GM19023 (cell line): Measurements from ENCODE around the gene LRRC23.

Experiments
- ATAC-seq: cut with Tn5 transposase; IDR thresholded peaks from one replicate; pipeline ENCODE4 v1.9.1; 2021; ENCODE audit warnings: mild to moderate bottlenecking, moderate library complexity; ENCODE audit not compliant: unreplicated experiment

The LRRC23 gene

DNA sequence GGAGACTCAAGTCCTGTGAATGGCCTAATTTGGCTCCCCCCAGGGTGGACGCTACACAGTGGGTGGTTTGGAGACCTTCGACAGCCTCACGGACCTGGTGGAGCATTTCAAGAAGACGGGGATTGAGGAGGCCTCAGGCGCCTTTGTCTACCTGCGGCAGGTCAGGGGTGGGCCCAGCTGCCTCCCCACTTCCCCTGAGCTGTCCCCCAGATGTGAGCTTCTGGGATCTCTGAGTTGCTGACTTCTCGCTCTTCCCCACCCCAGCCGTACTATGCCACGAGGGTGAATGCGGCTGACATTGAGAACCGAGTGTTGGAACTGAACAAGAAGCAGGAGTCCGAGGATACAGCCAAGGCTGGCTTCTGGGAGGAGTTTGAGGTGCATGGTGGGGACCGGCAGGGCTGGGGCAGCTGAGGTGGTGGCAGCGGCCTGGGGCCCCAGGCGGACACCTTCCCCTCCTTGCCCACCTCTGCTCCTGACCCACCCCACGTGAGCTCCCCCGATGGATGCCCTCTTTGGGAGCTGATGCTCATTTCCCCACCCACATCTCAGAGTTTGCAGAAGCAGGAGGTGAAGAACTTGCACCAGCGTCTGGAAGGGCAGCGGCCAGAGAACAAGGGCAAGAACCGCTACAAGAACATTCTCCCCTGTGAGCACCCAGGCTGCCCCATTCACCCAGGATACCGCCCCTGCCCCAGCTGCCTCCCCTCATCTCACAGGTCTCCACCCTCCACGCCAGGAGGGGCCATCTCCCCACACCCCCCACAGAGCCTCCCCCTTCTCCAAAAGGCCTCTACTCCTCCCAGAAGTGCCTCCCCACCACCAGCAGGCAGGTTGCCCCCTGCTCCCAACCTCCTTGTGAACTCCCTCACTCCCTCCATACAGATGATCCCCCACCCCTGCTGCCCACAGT, 50.7 kb downstream of the LRRC23 start:
- ATAC-seq = no peak

DNA sequence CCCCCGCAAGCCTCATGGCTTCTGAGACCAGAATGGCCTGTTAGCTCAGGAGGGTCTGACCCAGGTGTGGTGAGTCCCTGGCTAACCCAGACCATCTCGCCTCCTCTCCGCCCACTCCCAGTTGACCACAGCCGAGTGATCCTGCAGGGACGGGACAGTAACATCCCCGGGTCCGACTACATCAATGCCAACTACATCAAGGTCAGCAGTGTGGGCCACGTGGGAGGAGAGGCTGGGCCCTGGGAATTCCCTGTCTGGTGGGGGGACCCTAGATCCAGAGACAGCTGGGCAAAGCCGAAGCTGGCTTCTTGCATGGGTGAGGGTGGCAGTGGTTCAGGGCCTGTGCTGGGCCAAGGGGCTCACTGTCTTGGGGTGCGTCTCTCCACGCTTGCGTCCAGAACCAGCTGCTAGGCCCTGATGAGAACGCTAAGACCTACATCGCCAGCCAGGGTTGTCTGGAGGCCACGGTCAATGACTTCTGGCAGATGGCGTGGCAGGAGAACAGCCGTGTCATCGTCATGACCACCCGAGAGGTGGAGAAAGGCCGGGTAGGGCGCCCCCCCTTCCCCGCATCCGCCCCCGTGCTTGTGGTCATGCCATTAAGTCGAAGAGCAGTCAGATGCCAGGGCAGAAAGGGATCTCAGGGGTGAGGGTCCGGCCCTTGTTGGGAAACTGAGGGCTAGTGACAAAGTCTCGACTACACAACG, 51.6 kb downstream of the LRRC23 start:
- no peak for ATAC-seq

DNA sequence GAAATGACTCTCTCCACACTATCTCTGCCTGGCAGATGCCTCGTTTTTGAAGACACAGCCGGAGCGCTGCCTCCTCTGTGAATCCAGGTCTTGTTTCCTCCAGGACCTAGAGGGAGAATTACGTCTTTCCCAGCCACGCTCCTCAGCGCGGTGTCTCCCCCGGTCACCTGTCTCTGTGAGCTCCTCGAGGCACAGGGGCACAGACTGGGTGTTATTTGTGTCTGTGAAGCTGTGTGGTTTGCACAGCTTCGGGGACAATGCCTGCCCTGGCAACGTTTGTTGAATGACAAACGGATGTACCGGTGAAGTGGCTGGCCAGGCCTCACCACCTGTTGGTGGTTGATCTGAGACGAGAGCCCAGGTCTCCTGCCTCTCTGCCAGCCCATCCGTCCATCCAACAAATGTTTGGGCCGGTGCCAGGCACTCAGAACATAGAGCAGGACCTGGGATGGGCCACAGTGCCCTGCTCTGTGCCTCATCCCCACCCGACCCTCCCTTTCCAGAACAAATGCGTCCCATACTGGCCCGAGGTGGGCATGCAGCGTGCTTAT, 52.6 kb downstream of the LRRC23 start:
- no peak for ATAC-seq

DNA sequence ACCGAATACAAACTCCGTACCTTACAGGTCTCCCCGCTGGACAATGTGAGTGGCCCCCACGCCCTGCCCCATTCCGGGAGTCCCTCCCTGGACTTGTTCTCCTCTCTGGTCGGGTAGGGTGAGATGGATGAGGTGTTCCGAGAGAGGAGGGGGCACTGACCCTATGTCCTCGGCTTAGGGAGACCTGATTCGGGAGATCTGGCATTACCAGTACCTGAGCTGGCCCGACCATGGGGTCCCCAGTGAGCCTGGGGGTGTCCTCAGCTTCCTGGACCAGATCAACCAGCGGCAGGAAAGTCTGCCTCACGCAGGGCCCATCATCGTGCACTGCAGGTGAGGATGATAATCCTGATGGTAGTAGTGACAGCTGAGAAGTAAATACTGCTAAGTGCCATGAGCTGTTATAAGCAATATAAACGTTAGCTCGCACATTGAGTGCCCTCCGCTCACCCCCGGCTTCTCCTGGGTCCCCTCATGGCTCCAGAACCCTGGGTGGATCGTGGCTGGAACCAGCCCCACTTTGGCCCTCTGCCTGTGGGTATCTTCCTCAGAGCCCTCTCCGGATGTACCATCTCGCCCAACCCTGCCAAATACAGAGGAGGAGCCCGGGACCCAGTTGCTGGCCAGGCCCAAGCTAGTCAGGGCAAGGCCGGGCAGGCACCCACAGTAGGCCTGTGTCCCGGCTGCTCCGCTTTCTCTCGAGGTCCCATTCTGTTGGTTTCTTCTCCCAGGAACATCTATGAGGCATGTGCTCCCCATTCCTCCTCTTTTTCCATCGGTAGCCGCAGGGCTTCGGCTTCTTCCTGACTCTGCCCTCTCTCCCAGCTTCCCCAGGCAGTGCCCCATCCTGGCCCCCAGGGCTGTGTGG, 53.4 kb downstream of the LRRC23 start:
- ATAC-seq = no peak

DNA sequence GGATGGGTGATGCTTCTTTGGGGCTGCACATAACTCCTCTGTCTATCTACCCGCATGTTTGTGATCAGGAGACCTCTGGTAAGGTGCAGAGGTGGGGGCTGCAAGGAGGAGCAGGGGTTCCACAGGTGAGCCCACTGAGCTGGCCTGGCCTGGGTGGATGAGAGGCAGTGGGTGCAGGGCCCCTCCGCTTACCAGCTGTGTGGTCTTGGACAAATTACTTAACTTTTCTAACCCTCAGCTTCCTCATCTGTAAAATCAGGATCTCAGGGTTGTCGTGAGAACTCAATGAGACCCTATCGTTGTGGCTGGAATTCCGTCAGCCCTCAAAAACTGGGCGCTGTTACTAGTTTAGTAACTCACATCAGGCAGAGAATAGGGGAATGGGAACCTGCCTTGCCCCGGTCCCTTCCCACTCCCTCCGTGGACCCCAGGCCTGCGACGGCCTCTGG, 54.0 kb downstream of the LRRC23 start:
- ATAC-seq = no peak

DNA sequence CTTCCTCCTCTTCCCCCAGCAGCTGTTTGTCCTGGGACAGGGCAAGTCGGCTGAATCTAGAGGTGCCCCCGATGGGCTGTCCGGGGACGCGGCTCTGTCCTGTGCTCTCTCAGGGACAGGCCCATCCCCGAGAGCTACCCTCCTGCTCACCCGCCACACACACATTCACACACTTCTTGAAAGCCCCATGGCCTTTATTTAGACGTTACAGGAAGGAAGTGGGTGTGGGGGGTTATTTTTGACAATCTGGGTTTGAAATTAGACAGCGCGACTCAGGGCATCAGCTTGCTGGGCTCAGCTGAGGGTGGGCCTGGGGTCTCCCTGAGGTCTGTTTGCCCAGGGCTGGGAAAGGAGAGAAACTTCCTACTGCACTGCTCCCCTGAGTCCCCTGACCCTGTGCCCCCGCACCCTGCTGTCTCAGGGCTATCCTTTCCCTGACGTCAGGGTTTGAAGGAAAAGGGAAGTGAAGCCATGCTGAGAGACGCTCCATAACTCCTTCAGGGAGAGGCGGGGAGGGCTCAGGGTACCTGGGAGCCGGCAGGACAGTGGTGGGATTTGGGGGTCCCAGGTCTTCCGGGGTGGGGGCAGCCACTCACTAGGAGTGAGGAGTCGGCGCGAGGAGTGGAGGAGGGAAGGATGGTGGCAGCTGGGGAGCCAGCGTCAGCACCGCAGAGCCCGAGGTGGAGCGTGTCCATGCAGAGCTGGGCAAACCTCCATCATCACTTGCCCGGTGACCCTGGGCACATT, 54.6 kb downstream of the LRRC23 start:
- ATAC-seq = peak; percentile 46

DNA sequence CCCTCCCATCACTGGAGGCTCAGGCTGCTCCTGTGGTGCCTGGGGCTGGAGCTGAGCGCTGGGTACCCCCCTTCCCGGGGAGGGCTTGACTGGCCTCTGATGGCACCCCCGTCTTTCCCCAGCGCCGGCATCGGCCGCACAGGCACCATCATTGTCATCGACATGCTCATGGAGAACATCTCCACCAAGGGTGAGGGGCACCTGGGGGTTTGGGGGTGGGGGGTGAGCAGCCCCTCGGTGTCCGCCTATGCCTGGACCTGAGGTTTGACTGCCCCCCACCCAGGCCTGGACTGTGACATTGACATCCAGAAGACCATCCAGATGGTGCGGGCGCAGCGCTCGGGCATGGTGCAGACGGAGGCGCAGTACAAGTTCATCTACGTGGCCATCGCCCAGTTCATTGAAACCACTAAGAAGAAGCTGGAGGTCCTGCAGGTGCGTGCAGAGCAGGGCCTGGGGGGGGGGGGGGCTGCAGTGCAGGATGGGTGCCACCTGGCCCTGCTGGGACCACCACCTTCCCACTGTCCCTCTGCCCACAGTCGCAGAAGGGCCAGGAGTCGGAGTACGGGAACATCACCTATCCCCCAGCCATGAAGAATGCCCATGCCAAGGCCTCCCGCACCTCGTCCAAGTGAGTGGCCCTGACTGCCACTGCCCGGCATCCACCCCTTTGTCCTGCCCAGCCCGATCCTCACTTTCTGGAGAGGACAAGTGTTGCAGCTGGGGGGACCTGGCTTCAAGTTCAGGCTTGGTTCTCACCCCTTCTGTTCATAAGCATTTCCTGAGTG, 55.4 kb downstream of the LRRC23 start:
- ATAC-seq = no peak

DNA sequence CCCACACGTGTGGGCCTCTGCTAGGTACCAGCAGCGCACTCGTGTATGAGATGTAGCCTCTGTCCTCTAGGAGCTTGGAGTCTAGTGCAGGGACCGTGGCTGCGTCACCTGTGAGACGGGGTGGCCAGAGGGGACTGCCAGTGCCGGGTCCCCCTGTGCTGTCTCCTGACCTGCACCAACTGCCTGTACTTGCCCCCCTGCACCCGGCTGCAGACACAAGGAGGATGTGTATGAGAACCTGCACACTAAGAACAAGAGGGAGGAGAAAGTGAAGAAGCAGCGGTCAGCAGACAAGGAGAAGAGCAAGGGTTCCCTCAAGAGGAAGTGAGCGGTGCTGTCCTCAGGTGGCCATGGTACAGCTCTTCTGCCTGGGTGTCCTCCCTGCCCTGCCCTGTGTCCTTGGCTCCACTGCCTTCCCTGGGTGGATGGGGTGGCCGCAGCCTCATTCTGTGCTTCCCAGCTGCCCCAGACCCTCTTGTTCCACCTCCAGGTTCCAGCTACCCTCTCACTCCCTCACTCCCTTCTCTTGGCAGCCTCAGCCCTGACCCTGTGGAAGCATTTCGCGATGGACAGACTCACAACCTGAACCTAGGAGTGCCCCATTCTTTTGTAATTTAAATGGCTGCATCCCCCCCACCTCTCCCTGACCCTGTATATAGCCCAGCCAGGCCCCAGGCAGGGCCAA, 56.1 kb downstream of the LRRC23 start:
- ATAC-seq = no peak

DNA sequence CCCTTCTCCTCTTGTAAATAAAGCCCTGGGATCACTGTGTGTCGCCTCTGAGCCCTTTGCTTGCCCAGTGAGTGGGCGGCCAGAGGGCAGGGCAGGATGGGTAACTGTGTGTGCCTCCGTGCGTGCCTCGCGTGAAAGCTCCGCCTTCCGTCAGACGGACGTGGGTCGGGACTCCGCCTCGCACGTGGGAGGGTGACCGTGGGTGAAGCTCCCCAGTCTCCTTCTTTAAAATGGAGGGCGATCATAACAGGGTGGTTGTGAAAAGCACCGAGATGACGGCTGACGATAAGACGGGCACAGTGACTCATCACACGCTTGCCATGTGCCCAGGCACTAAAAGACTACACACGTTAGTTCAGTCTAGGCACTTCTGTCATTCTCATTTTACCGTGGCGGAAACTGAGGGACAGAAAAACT, 56.7 kb downstream of the LRRC23 start:
- no peak for ATAC-seq

DNA sequence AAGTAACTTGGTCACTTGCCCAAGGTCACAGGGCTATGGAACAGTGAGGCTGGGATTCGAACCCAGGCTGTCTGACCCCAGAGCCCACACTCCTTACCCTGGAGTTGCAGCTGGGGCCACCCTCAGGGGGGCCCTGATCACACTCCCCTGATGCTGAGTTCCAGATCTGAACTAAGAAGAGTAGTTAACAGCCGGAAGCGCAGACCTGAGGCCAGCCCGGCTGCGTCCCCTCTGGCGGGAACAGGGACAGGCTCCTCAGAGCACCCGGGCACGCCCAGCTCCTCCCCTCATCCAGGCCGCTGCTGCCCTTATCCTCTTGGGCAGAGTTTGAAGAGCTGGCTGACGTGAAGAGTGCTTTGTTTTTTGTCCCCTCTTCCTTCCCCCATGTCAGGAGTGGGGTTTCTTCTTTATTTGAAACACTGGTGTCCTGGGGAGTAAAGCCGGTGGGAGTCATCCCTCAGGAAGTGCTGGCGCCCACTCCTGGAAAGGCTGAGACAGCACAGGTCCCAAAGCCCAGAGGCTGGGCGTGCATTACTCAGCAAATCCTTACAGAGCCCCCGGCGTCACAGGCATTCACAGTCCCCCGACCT, 57.2 kb downstream of the LRRC23 start:
- ATAC-seq = no peak

DNA sequence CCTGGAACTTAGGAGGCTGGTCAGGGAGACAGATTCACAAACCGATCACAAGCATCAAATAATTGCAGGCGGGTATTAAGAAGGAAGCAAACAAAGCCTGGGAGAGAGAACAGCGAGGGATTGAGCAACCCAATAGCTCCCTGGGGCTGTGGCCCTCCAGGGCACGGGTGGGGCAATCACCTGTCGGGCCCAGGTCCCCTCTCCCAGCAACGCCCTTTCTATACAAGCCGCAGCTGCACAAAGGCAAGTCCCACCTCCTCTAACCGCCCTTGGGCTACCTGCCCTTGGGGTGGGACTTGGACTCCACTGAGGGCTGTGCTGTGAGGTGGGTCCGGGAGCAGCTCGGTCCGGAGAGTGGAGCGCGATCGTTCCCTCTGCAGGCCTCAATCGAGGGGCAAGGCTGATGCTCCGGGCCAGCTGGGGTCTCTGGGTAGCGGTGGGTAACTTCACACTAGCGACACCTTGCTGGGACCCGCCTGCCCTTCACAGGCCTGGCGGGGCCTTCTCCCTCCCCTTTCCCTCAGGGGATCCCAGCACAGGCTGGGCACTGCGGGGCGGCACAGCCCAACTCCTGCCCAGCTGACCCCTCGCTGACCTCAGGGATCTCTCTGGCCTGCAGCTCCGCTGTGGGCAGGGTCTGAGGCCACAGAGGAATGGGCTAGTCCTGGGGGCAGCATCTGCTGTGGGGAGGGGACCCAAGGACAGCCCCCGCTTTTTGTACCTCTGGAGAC, 57.8 kb downstream of the LRRC23 start:
- no peak for ATAC-seq

DNA sequence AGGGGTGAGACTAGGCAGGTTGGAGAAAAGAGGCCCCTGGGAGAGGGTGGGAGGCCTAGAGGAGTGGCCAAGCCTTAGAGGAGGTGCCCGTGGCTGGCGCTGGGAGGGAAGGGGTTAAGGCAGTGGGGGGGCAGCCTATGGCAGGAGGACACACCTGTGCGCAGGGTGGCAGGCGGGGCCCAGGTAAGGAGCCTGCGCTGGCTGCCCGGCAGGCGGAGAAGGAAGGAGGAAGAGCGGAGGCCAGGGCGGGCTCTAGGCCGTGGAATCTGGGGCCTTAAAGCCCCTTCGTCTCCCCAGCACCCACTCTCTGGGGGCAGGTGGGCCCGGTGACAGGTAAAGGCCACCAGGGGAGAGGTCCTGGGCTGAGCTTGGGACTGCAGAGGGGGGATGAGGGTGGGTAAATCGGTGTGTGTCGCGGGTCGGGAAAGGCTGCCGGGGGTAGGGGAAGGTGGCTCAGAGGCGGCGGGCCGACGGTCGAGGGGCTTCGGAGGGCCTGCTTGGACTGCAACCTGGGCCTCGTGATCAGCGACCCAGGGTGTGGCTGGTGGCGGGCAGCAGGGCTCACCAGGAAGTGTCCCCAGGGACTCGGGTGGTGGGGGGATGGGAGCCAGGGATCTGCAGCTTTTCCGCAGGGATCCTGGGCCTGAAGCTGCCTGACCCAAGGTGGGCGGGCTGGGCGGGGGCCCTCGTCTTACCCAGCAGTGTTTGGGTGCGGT, 58.6 kb downstream of the LRRC23 start:
- no peak for ATAC-seq
